HepG2 (cell line): ENCODE results near the gene PLEKHN1. TPM values are rescaled to one million over a fixed set of nuclear protein-coding genes. Genes with fewer than 3 reads are reported as not detected.

ENCODE experiments used
- ATAC-seq: fragments of 200-7000 bp; cut with Tn5 transposase; 3 replicates; pipeline ENCODE4 v1.9.1; 2020; ENCODE audit warnings: mild to moderate bottlenecking, moderate library complexity
- BruUV-seq: library from RNA; stranded (reverse); fragments of 400-500 nt; replicated peaks from 2 replicates; lab custom pipeline; 2021; lab: Mats Ljungman, UMichigan
- CTCF ChIA-PET: fragments of 300-600 bp; formaldehyde crosslinking; extraction: SDS; loops from one replicate; lab custom pipeline; 2021; ENCODE audit warnings: low total read pairs, inconsistent platforms, low intra/inter-chr PET ratio; lab: Yijun Ruan, JAX
- POLR2A ChIA-PET: fragments of 350-600 bp; sonication (Branson Sonifier 250); formaldehyde crosslinking; loops from one replicate; lab custom pipeline; 2020; ENCODE audit warnings: antibody characterized with exemption, inconsistent platforms; lab: Yijun Ruan, JAX
- DNase-seq: peaks from one replicate; pipeline ENCODE4 v3.0.0-alpha.2; 2015; ENCODE audit warnings: low spot score
- FAIRE-seq: peaks from 3 replicates; lab custom pipeline; 2011; peaks lifted over from hg19 to GRCh38; lab: Jason Lieb, UNC
- H2AFZ ChIP-seq: one replicate; pipeline ENCODE4 v1.6.1; 2011; ENCODE audit warnings: low read length, inconsistent platforms
- H3K27ac ChIP-seq: fragments of 300-600 bp; 3 replicates; pipeline ENCODE4 v1.8.0; 2011; ENCODE audit warnings: mixed run types, mild to moderate bottlenecking, mixed read lengths, low read length, inconsistent platforms; ENCODE audit not compliant: insufficient read depth; ENCODE audit errors: extremely low read length
- H3K27me3 ChIP-seq, 2 experiments: fragments of 200-600 bp in 1 of 2; 2 replicates in 1 of 2; 3 replicates in 1 of 2; pipeline versions ENCODE4 v1.6.0 to v1.8.0; 2011; ENCODE audit warnings: low read length in 2 of 2, mild to moderate bottlenecking in 2 of 2, moderate library complexity in 2 of 2, inconsistent platforms in 1 of 2; ENCODE audit not compliant: insufficient read depth in 2 of 2, control insufficient read depth in 1 of 2
- H3K36me3 ChIP-seq, 2 experiments: fragments of 200-600 bp in 1 of 2; replicated peaks in 1 of 2; 2 replicates in 1 of 2; 3 replicates in 1 of 2; pipeline versions ENCODE4 v1.5.1 to v1.8.0; 2011; ENCODE audit warnings: low read length in 2 of 2, inconsistent platforms in 1 of 2; ENCODE audit not compliant: insufficient read depth in 2 of 2, control insufficient read depth in 1 of 2
- H3K4me1 ChIP-seq: 2 replicates; pipeline ENCODE4 v1.5.1; 2012; ENCODE audit warnings: low read length, inconsistent platforms; ENCODE audit not compliant: insufficient read depth
- H3K4me2 ChIP-seq: 2 replicates; pipeline ENCODE4 v1.6.0; 2011; ENCODE audit warnings: low read depth, low read length, inconsistent platforms
- H3K4me3 ChIP-seq, 3 experiments: fragments of 200-600 bp in 1 of 3; sonication (generic), shearing (Covaris generic) in 1 of 3; replicated peaks in 1 of 3; 2 replicates each; pipeline ENCODE4 v1.5.1; 2011 to 2016; ENCODE audit warnings: low read length in 3 of 3, inconsistent platforms in 2 of 3, low read depth in 2 of 3, mild to moderate bottlenecking in 2 of 3, control low read depth in 1 of 3, mixed read lengths in 1 of 3; ENCODE audit not compliant: insufficient read depth in 1 of 3
- H3K79me2 ChIP-seq: one replicate; pipeline ENCODE4 v1.6.1; 2011; ENCODE audit warnings: low read length, inconsistent platforms; ENCODE audit not compliant: insufficient read depth
- H3K9ac ChIP-seq: 2 replicates; pipeline ENCODE4 v1.6.0; 2011; ENCODE audit warnings: mild to moderate bottlenecking, low read depth, low read length, inconsistent platforms; ENCODE audit not compliant: insufficient read depth
- H3K9me3 ChIP-seq: 2 replicates; pipeline ENCODE4 v1.5.1; 2012; ENCODE audit warnings: mild to moderate bottlenecking, low read length
- H4K20me1 ChIP-seq: 2 replicates; pipeline ENCODE4 v1.6.0; 2011; ENCODE audit warnings: inconsistent platforms, mild to moderate bottlenecking, low read length, moderate library complexity; ENCODE audit not compliant: insufficient read depth
- EHMT2 ChIP-seq: fragments of 200-600 bp; sonication (generic); IDR thresholded peaks from 2 replicates; pipeline ENCODE4 v1.7.0; 2017; ENCODE audit warnings: antibody characterized with exemption, low read depth, low read length, borderline replicate concordance
- HOXA5 ChIP-seq: sonication (generic); formaldehyde crosslinking; IDR thresholded peaks from 2 replicates; pipeline ENCODE4 v1.4.0; 2020; ENCODE audit warnings: missing genetic modification reagents
- KDM3A ChIP-seq: IDR thresholded peaks from 2 replicates; pipeline ENCODE4 v1.6.1; 2018; ENCODE audit warnings: low read depth, missing compliant biosample characterization
- KLF11 ChIP-seq: IDR thresholded peaks from 2 replicates; pipeline ENCODE4 v1.6.1; 2016; ENCODE audit warnings: missing compliant biosample characterization
- NR0B2 ChIP-seq: sonication (generic); formaldehyde crosslinking; IDR thresholded peaks from 2 replicates; pipeline ENCODE4 v1.4.0; 2020; ENCODE audit warnings: mild to moderate bottlenecking, missing genetic modification reagents
- PCBP2 ChIP-seq: fragments of 200-400 bp; formaldehyde crosslinking; optimal IDR thresholded peaks from 2 replicates; pipeline ENCODE3; 2018; ENCODE audit warnings: low read length, low read depth; ENCODE audit not compliant: poor library complexity, severe bottlenecking
- THAP9 ChIP-seq: sonication (generic); formaldehyde crosslinking; IDR thresholded peaks from 2 replicates; pipeline ENCODE4; 2020; ENCODE audit warnings: missing genetic modification reagents, mild to moderate bottlenecking, borderline replicate concordance
- TRIM22 ChIP-seq: fragments of 450-650 bp; IDR thresholded peaks from 2 replicates; pipeline ENCODE4 v1.6.1; 2017
- TRIM24 ChIP-seq: sonication (generic); formaldehyde crosslinking; IDR thresholded peaks from 2 replicates; pipeline ENCODE4 v1.8.0; 2022; ENCODE audit warnings: mild to moderate bottlenecking, missing genetic modification reagents
- ZNF121 ChIP-seq: sonication (generic); formaldehyde crosslinking; IDR thresholded peaks from 2 replicates; pipeline ENCODE4 v1.5.0; 2020; ENCODE audit warnings: mild to moderate bottlenecking, missing genetic modification reagents
- ZNF75D ChIP-seq: sonication (generic); formaldehyde crosslinking; IDR thresholded peaks from 2 replicates; pipeline ENCODE4 v1.8.1; 2023; ENCODE audit warnings: missing genetic modification reagents, mild to moderate bottlenecking, borderline replicate concordance
- ZNF776 ChIP-seq: sonication (generic); formaldehyde crosslinking; IDR thresholded peaks from 2 replicates; pipeline ENCODE4 v1.4.0; 2020; ENCODE audit warnings: mild to moderate bottlenecking, missing genetic modification reagents
- WGBS: methylation state at CpG from one replicate; pipeline ENCODE4 v1.1.6; 2017; ENCODE audit warnings: low lambda C conversion rate; 5-methylcytosine and 5-hydroxymethylcytosine counted together
- in situ Hi-C: cut with HindIII; loops from 2 replicates; pipeline ENCODE4 v1.10.0; 2017; ENCODE audit warnings: low pct_unique_long_range_greater_than_20kb; ENCODE audit not compliant: extremely low pct_ligation_motif_present
- intact Hi-C: fragments of 100-400 bp; cut with micrococcal nuclease; formaldehyde crosslinking; loops from one replicate; pipeline ENCODE4 v1.10.0; 2022; ENCODE audit not compliant: unreplicated experiment
- polyA plus RNA-seq, 8 experiments: library from polyadenylated mRNA; depleted of rRNA in 3 of 8; stranded (reverse) in 7 of 8; unstranded in 1 of 8; fragments of >200 nt; fragmentation: Illumina TruSeq in 4 of 8; extraction: Trizol in 4 of 8; gene quantifications; 2 replicates each; pipeline versions ENCODE4 v1.2.1 to v1.2.3, GENCODE V29; 2011 to 2016; ENCODE audit warnings: low read depth in 4 of 8, missing spikeins in 1 of 8, mixed read lengths in 1 of 8; ENCODE audit not compliant: insufficient read depth in 1 of 8
- total RNA-seq, 5 experiments: library from RNA; depleted of rRNA; stranded (reverse); fragments of >200 nt; fragmentation: Illumina TruSeq; extraction: Trizol; gene quantifications; 2 replicates each; pipeline ENCODE4 v1.2.3, GENCODE V29; 2016; ENCODE audit warnings: low read depth in 1 of 5

Gene PLEKHN1
- total and polyA plus RNA-seq, 2 of the 13 experiments (the other 11 are each of a cell fraction or from before 2014, with no cell fraction given): 0.42 to 0.58 TPM

- H3K36me3 ChIP-seq: peaks cover 38 to 66% of the 10 kb centered on the region in 2 experiments
- H3K4me1 ChIP-seq: peaks cover 11% of the 10 kb centered on the region
- no TSS peak for BruUV-seq
- 96% methylated on average over 5 of the region's 6 CpGs for WGBS
- H2AFZ ChIP-seq: no peak overlapping the region
- no peak overlapping the region for H3K4me2 ChIP-seq
- H3K79me2 ChIP-seq: peaks cover 21% of the 10 kb centered on the region
- no peaks in the 10 kb centered on the region for H3K9me3 ChIP-seq
- H4K20me1 ChIP-seq: peaks cover 17% of the 10 kb centered on the region
- in situ Hi-C loops (no loop called here), intact Hi-C loops (no loop called here)
- no peak overlapping the region for H3K27ac ChIP-seq
- H3K4me3 ChIP-seq: no peak overlapping the region
- FAIRE-seq: no peak
- ChIA-PET CTCF (no interaction called here), POLR2A (no interaction called here)
- ATAC-seq: no peak
- H3K9ac ChIP-seq: no peak overlapping the region
- DNase-seq: no peak
- H3K27me3 ChIP-seq: peaks cover 0 to 4% of the 10 kb centered on the region in 2 experiments; a peak in 1 of 5 replicates
- no peak for TF ChIP-seq THAP9 (CRISPR knock-in tag)
- TF ChIP-seq TRIM22: no peak
- TF ChIP-seq EHMT2: no peak
- no peak for TF ChIP-seq HOXA5 (CRISPR knock-in tag)
- TF ChIP-seq ZNF776 (CRISPR knock-in tag): no peak
- no peak for TF ChIP-seq TRIM24 (CRISPR knock-in tag)
- no peak for TF ChIP-seq ZNF121 (CRISPR knock-in tag)
- TF ChIP-seq NR0B2: no peak
- no peak for TF ChIP-seq ZNF75D (CRISPR knock-in tag)
- TF ChIP-seq PCBP2: no peak
- no peak for TF ChIP-seq KDM3A (CRISPR knock-in tag)
- no peak for TF ChIP-seq KLF11
Observed at GRCh38 chr1:955474-955873, 10.8 kb upstream of the PLEKHN1 start.
